ENCODE measurements around the gene MYOD1. TPM values are rescaled to one million over a fixed set of nuclear protein-coding genes. Genes with fewer than 3 reads are reported as not detected.

Gene MYOD1
- total RNA-seq, 1 donor from 2014 or later = not detected

DNA sequence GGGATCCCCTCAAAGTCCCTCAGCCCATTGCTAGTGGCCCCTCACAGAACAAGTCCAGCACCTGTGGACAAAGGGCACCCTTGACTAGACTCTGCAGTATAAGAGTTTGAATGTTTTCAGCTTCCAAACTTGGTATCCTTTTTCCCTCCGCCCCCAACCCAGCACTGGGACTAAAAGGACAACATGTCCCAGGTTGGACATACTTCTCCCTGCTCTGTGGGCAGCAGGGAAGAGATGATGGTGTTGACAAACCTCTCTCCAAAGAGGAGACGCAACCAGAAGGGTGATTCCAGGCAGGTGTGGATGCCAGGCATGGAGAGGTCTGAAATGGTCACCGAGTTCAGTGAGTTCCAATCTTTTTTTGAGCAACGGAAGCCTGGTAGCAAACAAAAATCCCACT is 4.5 kb upstream of the MYOD1 start:
- TF ChIP-seq, protein P1, sequence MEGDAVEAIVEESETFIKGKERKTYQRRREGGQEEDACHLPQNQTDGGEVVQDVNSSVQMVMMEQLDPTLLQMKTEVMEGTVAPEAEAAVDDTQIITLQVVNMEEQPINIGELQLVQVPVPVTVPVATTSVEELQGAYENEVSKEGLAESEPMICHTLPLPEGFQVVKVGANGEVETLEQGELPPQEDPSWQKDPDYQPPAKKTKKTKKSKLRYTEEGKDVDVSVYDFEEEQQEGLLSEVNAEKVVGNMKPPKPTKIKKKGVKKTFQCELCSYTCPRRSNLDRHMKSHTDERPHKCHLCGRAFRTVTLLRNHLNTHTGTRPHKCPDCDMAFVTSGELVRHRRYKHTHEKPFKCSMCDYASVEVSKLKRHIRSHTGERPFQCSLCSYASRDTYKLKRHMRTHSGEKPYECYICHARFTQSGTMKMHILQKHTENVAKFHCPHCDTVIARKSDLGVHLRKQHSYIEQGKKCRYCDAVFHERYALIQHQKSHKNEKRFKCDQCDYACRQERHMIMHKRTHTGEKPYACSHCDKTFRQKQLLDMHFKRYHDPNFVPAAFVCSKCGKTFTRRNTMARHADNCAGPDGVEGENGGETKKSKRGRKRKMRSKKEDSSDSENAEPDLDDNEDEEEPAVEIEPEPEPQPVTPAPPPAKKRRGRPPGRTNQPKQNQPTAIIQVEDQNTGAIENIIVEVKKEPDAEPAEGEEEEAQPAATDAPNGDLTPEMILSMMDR (IDR thresholded peaks at IDR 0.05) = no peak
- no peaks in the 10 kb centered on the region for H3K4me1 Mint-ChIP-seq
- CTCF ChIA-PET = no interaction called here

GRCh38 chr11:17716807-17717206 is 2.6 kb upstream of the MYOD1 start:
- TF ChIP-seq, protein P1 (IDR thresholded peaks at IDR 0.05) = no peak
- intact Hi-C loops (cut with micrococcal nuclease) = no loop called here
- DNase-seq (no peak), ATAC-seq (ENCODE audit: low read depth) (no peak)
- POLR2A ChIA-PET = no interaction called here
- H3K9me3 Mint-ChIP-seq = no peaks in the 10 kb centered on the region
- H3K4me1 Mint-ChIP-seq = no peaks in the 10 kb centered on the region
- CTCF ChIA-PET = no interaction called here
- no peak overlapping the region for H3K27ac Mint-ChIP-seq
- peaks cover 16% of the 10 kb centered on the region for H3K27me3 Mint-ChIP-seq
- no peaks in the 10 kb centered on the region for H3K36me3 Mint-ChIP-seq (ENCODE audit: low read depth)
- no peak overlapping the region for H3K4me3 Mint-ChIP-seq

More for the DNA sequence above, 4.5 kb upstream of the MYOD1 start:
- Mint-ChIP-seq H3K27me3 (peaks cover 14% of the 10 kb centered on the region), H3K36me3 (ENCODE audit: low read depth) (no peaks in the 10 kb centered on the region), H3K4me3 (no peak overlapping the region), H3K27ac (no peak overlapping the region), H3K9me3 (no peaks in the 10 kb centered on the region)
- ATAC-seq (ENCODE audit: low read depth) (no peak), DNase-seq (no peak)
- intact Hi-C loops (cut with micrococcal nuclease) = no loop called here
- POLR2A ChIA-PET = no interaction called here

DNA sequence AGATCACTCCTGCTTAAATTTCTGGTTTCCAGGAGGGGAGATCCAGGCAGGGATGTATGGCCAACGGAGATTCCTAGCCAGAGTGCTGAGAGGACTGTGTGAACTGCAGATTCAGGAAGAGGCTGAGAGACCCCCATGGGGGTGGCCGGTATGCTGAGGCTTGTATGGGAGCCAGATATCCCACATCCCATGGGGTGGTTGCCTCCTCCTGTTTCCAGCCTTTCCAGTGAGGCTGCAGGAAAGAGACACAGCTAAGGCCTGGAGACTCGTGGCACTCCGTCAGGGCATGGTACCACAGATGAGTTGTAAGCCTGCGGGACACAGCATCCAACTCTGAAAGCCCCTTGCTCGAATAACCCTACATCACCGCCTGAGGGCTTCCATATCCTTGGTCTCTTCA is 1.4 kb upstream of the MYOD1 start:
- DNase-seq = no peak
- Mint-ChIP-seq H3K36me3 (ENCODE audit: low read depth) (no peaks in the 10 kb centered on the region), H3K4me3 (no peak overlapping the region), H3K27me3 (peaks cover 25% of the 10 kb centered on the region), H3K9me3 (no peaks in the 10 kb centered on the region), H3K27ac (no peak overlapping the region), H3K4me1 (no peaks in the 10 kb centered on the region)
- ChIA-PET POLR2A (no interaction called here), CTCF (no interaction called here)
- intact Hi-C loops (cut with micrococcal nuclease) = no loop called here
- TF ChIP-seq, protein P1 (IDR thresholded peaks at IDR 0.05) = no peak
- no peak for ATAC-seq (ENCODE audit: low read depth)

GRCh38 chr11:17718510-17718962 is 835 bp upstream of the MYOD1 start:
- Mint-ChIP-seq H3K27ac (no peak overlapping the region), H3K36me3 (ENCODE audit: low read depth) (no peaks in the 10 kb centered on the region), H3K4me3 (no peak overlapping the region), H3K27me3 (peaks cover 29% of the 10 kb centered on the region), H3K9me3 (no peaks in the 10 kb centered on the region), H3K4me1 (no peaks in the 10 kb centered on the region)
- ChIA-PET CTCF (no interaction called here), POLR2A (no interaction called here)
- ATAC-seq (ENCODE audit: low read depth) (no peak), DNase-seq (no peak)
- intact Hi-C loops (cut with micrococcal nuclease) = no loop called here
- TF ChIP-seq, protein P1 (IDR thresholded peaks at IDR 0.05) = no peak

GRCh38 chr11:17719938-17720795 is 796 bp downstream of the MYOD1 start:
- TF ChIP-seq, protein P1 (IDR thresholded peaks at IDR 0.05) = no peak
- Mint-ChIP-seq H3K4me3 (no peak overlapping the region), H3K27me3 (peaks cover 33% of the 10 kb centered on the region), H3K4me1 (no peaks in the 10 kb centered on the region), H3K9me3 (no peaks in the 10 kb centered on the region), H3K27ac (no peak overlapping the region), H3K36me3 (ENCODE audit: low read depth) (no peaks in the 10 kb centered on the region)
- intact Hi-C loops (cut with micrococcal nuclease) = no loop called here
- ChIA-PET POLR2A (no interaction called here), CTCF (interaction anchor here (1.4 kb wide), 1 partner anchor 11 kb away, joined by 4 read pairs; no protein-coding TSS in a partner anchor)
- ATAC-seq (ENCODE audit: low read depth) (no peak), DNase-seq (no peak)

Data from activated B cell treated with CpG ODN at 0.5 μM for 24 hours (primary cell).